HAP-1 (cell line): ENCODE measurements around the gene CFAP92.

Source experiments
- DNase-seq, 2 experiments: peaks; one replicate each; pipeline ENCODE4 v3.0.0-alpha.2; 2016 to 2020; ENCODE audit warnings: low spot score in 2 of 2
- H3K27me3 ChIP-seq: fragments of 250-450 bp; sonication (Bioruptor Pico); 2 replicates; pipeline ENCODE4 v1.5.1; 2020; ENCODE audit warnings: low read depth, mild to moderate bottlenecking, moderate library complexity
- H3K36me3 ChIP-seq: fragments of 250-450 bp; sonication (Bioruptor Pico); replicated peaks from 2 replicates; pipeline ENCODE4 v1.5.1; 2020; ENCODE audit warnings: mild to moderate bottlenecking
- H3K4me1 ChIP-seq: fragments of 250-450 bp; sonication (Bioruptor Pico); 2 replicates; pipeline ENCODE4 v1.5.1; 2020; ENCODE audit warnings: mild to moderate bottlenecking
- H3K4me3 ChIP-seq: fragments of 250-450 bp; sonication (Bioruptor Pico); 2 replicates; pipeline ENCODE4 v1.5.1; 2020; ENCODE audit warnings: mild to moderate bottlenecking, moderate library complexity
- H3K9me3 ChIP-seq: fragments of 250-450 bp; sonication (Bioruptor Pico); 2 replicates; pipeline ENCODE4 v1.5.1; 2020; ENCODE audit warnings: mild to moderate bottlenecking, moderate library complexity
- in situ Hi-C: fragments of 300-500 bp; cut with MboI; formaldehyde crosslinking; loops from 3 replicates; pipeline ENCODE4 v1.14.3; 2020; ENCODE audit warnings: low sequenced_read_pairs, inconsistent platforms, mixed read lengths

Gene CFAP92

GRCh38 chr3:129019266-129019665 is 25.4 kb upstream of the CFAP92 start:
- no peak overlapping the region for H3K4me3 ChIP-seq
- in situ Hi-C loops = no loop called here
- no peaks in the 10 kb centered on the region for H3K4me1 ChIP-seq
- H3K27me3 ChIP-seq = no peaks in the 10 kb centered on the region
- no peak for DNase-seq
- no peaks in the 10 kb centered on the region for H3K36me3 ChIP-seq
- H3K9me3 ChIP-seq = no peaks in the 10 kb centered on the region

- no peaks in the 10 kb centered on the region for H3K36me3 ChIP-seq
- H3K9me3 ChIP-seq = no peaks in the 10 kb centered on the region
- no peak overlapping the region for H3K4me3 ChIP-seq
- no peak for DNase-seq
- H3K4me1 ChIP-seq = no peaks in the 10 kb centered on the region
- H3K27me3 ChIP-seq = no peaks in the 10 kb centered on the region
- in situ Hi-C loops = no loop called here
Observed at GRCh38 chr3:129018751-129019150, 24.9 kb upstream of the CFAP92 start.

DNA sequence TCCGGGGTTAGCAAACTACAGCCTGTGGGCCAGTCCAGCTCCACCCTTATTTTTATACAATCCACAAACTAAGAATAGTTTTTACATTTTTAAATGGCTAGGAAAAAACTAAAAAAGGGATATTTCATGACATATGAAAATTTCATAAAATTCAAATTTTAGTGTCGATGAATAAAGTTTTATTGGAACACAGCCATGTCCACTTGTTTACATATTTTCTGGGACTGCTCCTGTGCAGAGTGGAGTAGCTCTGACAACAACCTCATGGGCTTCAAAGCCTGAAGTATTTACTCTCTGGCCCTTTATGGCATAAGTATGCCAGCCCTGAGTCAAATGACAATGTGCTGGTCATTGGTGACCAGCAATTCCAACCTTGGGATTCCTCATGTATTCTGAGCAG is 24.4 kb upstream of the CFAP92 start:
- Histone ChIP-seq H3K9me3 (no peaks in the 10 kb centered on the region), H3K4me1 (no peaks in the 10 kb centered on the region), H3K4me3 (no peak overlapping the region), H3K27me3 (no peaks in the 10 kb centered on the region), H3K36me3 (no peaks in the 10 kb centered on the region)
- DNase-seq = no peak
- in situ Hi-C loops = no loop called here

GRCh38 chr3:129017484-129017899 is 23.6 kb upstream of the CFAP92 start:
- no peaks in the 10 kb centered on the region for H3K27me3 ChIP-seq
- H3K4me1 ChIP-seq = no peaks in the 10 kb centered on the region
- in situ Hi-C loops = no loop called here
- no peak overlapping the region for H3K4me3 ChIP-seq
- DNase-seq = no peak
- H3K36me3 ChIP-seq = no peaks in the 10 kb centered on the region
- H3K9me3 ChIP-seq = peaks cover 2% of the 10 kb centered on the region; the same call in 1 of the 2 replicates

DNA sequence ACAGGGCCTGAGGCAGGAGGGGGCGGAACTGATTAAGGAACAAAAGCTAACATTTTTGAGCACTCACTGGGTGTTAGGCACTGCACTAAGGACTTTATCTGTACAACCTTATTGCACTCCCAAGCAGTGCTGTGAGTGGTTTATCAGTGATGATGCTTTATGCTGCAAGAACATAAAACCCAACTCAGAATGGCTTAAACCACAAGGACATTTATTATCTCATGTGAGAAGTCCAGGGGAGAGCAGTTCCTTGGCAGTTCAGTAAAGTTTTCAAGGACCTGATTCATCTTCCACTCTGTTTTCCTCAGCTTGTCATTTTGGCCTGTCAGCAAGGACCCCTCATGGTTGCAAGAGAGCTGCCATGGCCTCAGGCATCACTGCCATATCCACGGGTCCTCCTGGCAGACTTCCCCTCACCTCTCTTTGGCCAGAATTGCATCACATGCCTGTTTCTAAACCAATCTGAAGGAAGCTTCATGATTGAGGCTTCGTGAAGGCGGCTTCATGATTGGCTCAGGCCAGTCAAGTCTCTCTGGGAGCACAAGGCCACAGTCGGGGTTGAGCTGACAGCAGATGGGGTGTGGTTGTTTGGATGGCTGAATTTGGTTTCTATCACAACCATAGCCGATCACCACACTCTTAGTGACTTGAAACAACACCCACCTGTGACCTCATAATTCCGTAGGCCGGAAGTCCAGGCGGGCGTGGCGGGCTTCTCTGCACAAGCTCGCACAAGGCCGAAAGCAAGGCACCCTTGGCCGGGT is 23.0 kb upstream of the CFAP92 start:
- no peak for DNase-seq
- in situ Hi-C loops = no loop called here
- no peak overlapping the region for H3K4me3 ChIP-seq
- H3K27me3 ChIP-seq = no peaks in the 10 kb centered on the region
- no peaks in the 10 kb centered on the region for H3K4me1 ChIP-seq
- H3K9me3 ChIP-seq = peaks cover 2% of the 10 kb centered on the region; the same call in 1 of the 2 replicates
- no peaks in the 10 kb centered on the region for H3K36me3 ChIP-seq

DNA sequence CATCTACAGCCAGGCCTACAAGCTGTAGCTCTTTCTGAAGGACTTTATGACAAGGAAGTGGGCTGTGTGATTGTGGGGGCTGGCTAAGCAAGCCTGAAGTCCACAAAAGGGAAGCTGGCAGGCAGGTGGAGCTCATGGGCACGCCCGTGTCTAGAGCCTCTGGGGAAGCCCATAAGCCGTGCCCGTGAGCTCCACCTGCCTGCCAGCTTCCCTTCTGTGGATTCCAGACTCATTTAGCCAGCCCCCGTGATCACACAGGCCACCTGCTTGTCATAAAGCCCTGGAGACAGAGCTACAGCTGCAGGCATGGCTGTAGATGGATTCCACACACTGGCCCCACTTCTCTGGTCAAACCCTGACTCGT is 22.5 kb upstream of the CFAP92 start:
- in situ Hi-C loops = no loop called here
- H3K9me3 ChIP-seq = peaks cover 2% of the 10 kb centered on the region; the same call in 1 of the 2 replicates
- DNase-seq = no peak
- H3K4me1 ChIP-seq = no peaks in the 10 kb centered on the region
- H3K4me3 ChIP-seq = no peak overlapping the region
- no peaks in the 10 kb centered on the region for H3K27me3 ChIP-seq
- no peaks in the 10 kb centered on the region for H3K36me3 ChIP-seq

DNA sequence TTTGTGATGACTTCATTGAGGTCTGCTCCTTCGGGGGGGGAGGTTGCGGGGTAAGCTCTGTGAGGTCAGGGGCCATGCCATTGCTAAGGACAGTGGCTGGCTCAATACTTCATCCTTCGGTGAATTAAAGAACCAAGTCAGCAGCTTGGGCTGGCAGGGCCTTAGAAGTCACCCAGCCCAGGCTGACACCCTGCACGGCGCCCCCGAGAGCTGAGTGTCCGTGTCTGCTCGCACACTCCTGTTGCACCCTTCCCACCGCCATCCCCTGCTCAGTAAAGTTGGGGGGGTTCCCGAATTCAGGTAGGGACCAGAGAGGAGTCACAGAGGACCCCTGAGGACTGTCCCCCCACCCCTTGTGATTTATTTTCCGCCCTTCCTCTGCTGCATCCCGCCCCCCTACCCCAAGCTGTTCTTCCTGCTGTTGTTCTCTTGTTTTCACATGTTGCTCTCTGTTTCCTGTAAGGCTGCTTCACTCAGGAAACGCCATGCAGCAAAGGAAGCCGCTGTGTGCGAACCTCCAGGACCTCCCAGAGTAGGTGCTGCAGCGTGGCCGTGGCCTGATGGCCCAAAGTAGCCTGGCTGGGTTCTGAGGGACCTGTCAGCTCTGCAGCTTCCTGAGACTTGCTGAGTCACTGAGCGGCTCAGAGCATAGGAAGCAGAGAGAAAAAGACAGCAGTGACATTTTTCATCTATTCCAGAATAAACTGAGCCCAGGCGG is 21.7 kb upstream of the CFAP92 start:
- Histone ChIP-seq H3K4me3 (no peak overlapping the region), H3K9me3 (peaks cover 2% of the 10 kb centered on the region; the same call in 1 of the 2 replicates), H3K4me1 (no peaks in the 10 kb centered on the region), H3K36me3 (no peaks in the 10 kb centered on the region), H3K27me3 (no peaks in the 10 kb centered on the region)
- in situ Hi-C loops = no loop called here
- no peak for DNase-seq

DNA sequence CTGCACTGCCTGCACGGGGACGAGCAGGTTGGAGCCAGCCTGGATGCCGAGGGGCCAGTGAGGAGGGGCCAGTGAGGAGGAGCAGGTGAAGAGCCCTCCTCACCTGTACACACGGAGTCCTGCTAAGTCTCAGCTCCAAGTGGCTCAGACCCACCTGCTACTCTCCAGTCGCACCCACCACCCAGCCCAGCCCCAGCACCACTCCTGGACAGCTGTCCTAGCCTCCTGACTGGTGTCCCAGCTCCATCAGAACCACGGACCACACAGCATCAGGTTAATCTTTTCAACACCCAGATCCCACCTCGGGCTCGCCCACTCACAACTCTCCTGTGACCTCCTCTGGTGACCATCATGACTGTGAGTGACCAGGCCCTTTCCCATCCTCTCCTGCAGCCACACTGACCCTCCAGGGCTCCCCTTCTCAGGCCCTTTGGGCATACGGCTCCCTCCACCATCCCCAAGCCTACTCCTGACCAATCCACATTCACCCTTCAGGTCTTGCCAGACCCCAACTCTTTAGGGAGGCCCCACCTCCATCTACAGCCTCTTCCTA is 21.0 kb upstream of the CFAP92 start:
- no peaks in the 10 kb centered on the region for H3K36me3 ChIP-seq
- no peak for DNase-seq
- no peaks in the 10 kb centered on the region for H3K4me1 ChIP-seq
- H3K27me3 ChIP-seq = no peaks in the 10 kb centered on the region
- no peak overlapping the region for H3K4me3 ChIP-seq
- in situ Hi-C loops = no loop called here
- peaks cover 2% of the 10 kb centered on the region; the same call in 1 of the 2 replicates for H3K9me3 ChIP-seq

DNA sequence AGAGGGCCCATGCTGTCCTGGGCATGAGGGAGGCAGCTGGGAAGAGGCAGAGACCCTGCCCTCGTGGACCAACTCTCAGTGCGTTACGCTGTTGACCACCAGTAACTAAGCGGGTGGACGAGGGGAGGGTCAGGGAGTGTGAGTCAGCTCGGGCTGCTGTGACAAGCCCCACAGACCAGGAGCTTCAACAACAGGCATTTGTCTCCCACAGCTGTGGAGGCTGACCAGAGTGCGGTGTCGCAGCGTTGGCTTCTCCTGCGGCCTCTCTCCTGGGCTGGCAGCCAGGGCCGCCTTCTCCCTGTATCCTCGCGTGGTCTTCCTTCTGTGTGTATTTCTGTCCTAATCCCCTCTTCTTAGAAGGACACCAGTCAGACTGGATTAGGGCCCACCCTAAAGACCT is 20.3 kb upstream of the CFAP92 start:
- in situ Hi-C loops = no loop called here
- DNase-seq = no peak
- no peaks in the 10 kb centered on the region for H3K4me1 ChIP-seq
- H3K9me3 ChIP-seq = peaks cover 2% of the 10 kb centered on the region; the same call in 1 of the 2 replicates
- H3K36me3 ChIP-seq = no peaks in the 10 kb centered on the region
- H3K4me3 ChIP-seq = no peak overlapping the region
- no peaks in the 10 kb centered on the region for H3K27me3 ChIP-seq

DNA sequence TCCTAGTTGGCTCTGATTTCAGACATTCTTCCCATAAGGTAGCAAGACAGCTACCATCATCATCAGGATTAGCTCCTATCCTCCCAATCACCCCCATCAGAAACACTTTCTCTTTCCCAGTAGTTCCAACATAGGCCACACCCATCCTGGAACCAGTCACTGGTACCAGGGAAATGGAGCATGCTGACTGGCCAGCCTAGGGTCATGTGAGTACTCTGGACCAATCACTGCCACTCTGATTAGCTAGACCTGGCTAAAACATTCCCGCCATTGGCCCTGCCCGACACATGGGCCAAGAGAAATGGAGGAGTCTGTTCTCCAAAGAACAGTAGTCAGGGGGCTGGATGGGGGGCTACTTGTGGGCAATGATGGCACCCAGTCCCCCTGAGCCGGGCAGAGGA is 19.6 kb upstream of the CFAP92 start:
- Histone ChIP-seq H3K4me1 (no peaks in the 10 kb centered on the region), H3K27me3 (no peaks in the 10 kb centered on the region), H3K4me3 (no peak overlapping the region), H3K36me3 (no peaks in the 10 kb centered on the region), H3K9me3 (peaks cover 2% of the 10 kb centered on the region; the same call in 1 of the 2 replicates)
- DNase-seq = no peak
- in situ Hi-C loops = no loop called here

DNA sequence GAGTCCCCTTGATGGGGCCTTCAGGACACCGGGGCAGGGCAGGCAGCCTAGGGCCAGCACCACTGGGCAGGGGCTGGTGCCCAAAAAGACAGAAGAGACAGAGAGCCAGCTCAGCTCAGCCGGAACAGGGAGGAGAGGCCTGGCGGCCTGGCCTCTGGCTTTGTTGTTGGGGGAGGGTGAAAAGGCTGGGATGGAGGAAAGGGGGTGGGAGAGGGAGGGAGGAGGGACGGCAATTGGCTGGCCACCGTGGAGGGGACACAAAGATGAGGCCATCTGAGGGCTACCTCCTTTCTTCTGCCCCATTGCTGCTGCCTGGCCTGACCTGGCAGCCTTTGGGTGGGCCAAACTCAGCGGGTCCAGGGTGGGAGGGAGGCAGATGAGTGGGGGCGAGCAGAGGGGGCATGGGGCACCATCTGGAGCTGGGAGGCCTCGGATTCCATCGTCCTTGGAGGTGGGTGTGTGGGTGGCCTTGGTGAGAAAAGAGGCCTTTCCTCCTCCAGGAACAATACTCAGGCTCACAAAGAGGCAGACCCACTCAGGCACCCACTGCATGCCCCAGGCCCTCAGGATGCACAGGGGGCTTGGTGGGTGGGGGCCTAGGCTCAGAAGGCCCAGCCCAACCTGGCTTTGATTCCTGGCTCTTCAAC is 16.6 kb upstream of the CFAP92 start:
- DNase-seq = no peak
- no peaks in the 10 kb centered on the region for H3K36me3 ChIP-seq
- no peaks in the 10 kb centered on the region for H3K4me1 ChIP-seq
- no peak overlapping the region for H3K4me3 ChIP-seq
- H3K27me3 ChIP-seq = peaks cover 5% of the 10 kb centered on the region; the same call in 1 of the 2 replicates
- in situ Hi-C loops = no loop called here
- H3K9me3 ChIP-seq = peaks cover 2% of the 10 kb centered on the region; the same call in 1 of the 2 replicates

GRCh38 chr3:129009266-129009665 is 15.4 kb upstream of the CFAP92 start:
- DNase-seq = no peak
- peaks cover 5% of the 10 kb centered on the region; the same call in 1 of the 2 replicates for H3K27me3 ChIP-seq
- no peak overlapping the region for H3K4me3 ChIP-seq
- no peaks in the 10 kb centered on the region for H3K36me3 ChIP-seq
- in situ Hi-C loops = no loop called here
- H3K9me3 ChIP-seq = peaks cover 2% of the 10 kb centered on the region; the same call in 1 of the 2 replicates
- no peaks in the 10 kb centered on the region for H3K4me1 ChIP-seq

- Histone ChIP-seq H3K9me3 (no peaks in the 10 kb centered on the region), H3K4me1 (no peaks in the 10 kb centered on the region), H3K4me3 (no peak overlapping the region), H3K27me3 (peaks cover 8% of the 10 kb centered on the region), H3K36me3 (no peaks in the 10 kb centered on the region)
- no peak for DNase-seq
- in situ Hi-C loops = no loop called here
Observed at GRCh38 chr3:129007792-129008191, 13.9 kb upstream of the CFAP92 start.

DNA sequence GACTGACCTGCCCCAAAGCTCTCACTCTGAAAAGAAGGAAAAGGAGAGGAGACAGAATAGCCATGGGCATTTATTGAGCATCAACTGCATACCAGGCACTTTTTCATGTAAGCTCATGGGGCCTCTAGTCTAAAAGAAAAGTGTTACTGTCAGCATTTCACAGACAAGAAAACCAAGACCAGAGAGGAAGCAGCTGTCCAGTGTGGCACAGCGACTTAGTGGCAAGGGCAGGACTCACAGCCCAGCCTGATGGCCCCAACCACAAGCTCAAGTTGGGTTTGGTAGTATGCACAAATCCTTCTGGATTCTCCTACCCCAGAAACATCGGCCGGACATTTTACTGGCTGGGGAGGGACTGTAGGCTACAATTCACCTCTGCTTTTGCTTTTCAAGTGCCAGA is 13.0 kb upstream of the CFAP92 start:
- H3K9me3 ChIP-seq = no peaks in the 10 kb centered on the region
- in situ Hi-C loops = no loop called here
- no peak for DNase-seq
- H3K27me3 ChIP-seq = peaks cover 17% of the 10 kb centered on the region
- no peak overlapping the region for H3K4me3 ChIP-seq
- H3K4me1 ChIP-seq = no peaks in the 10 kb centered on the region
- no peaks in the 10 kb centered on the region for H3K36me3 ChIP-seq
